ENCODE results near the gene KCNK1.

Gene KCNK1

GRCh38 chr1:233599542-233600073 lies 14.3 kb upstream of the KCNK1 start:
- no peak overlapping the region for H4K91ac ChIP-seq (ENCODE audit: low read depth, low read length)
- no peak overlapping the region for H2AK5ac ChIP-seq (ENCODE audit: low read length)
- no peaks in the 10 kb centered on the region for H3K36me3 ChIP-seq (ENCODE audit: control insufficient read depth in 1 of 2, insufficient read depth in 2 of 2, low read length in 2 of 2)
- H3K4me3 ChIP-seq (ENCODE audit: low read depth, low read length) = no peak overlapping the region
- no peak overlapping the region for H3K23ac ChIP-seq (ENCODE audit: low read length)
- H3K79me1 ChIP-seq (ENCODE audit: low read length) = no peaks in the 10 kb centered on the region
- H3K4ac ChIP-seq (ENCODE audit: low read depth, low read length) = no peak overlapping the region
- H3K27ac ChIP-seq (ENCODE audit: low read depth, low read length) = no peak overlapping the region
- H2BK120ac ChIP-seq (ENCODE audit: insufficient read depth, low read length, poor library complexity) = no peak overlapping the region
- no peak overlapping the region for H2BK12ac ChIP-seq (ENCODE audit: low read length)
- no peak overlapping the region for H3K18ac ChIP-seq (ENCODE audit: low read length)
- H3K14ac ChIP-seq (ENCODE audit: low read length) = no peak overlapping the region
- H4K8ac ChIP-seq (ENCODE audit: low read depth, low read length) = no peak overlapping the region
- no peaks in the 10 kb centered on the region for H3K79me2 ChIP-seq (ENCODE audit: control insufficient read depth, insufficient read depth, low read length, poor library complexity)
- no peaks in the 10 kb centered on the region for H3K4me1 ChIP-seq (ENCODE audit: control insufficient read depth in 1 of 2, insufficient read depth in 2 of 2, low read length in 2 of 2)
- H3K9ac ChIP-seq (ENCODE audit: low read length) = no peak overlapping the region
- H4K12ac ChIP-seq (ENCODE audit: low read depth, low read length) = no peak overlapping the region
- no CpG with 5 or more reads among the region's 5 CpGs for WGBS (ENCODE audit: extremely low coverage, insufficient coverage, insufficient read length)
- DNase-seq = no peak
- H2BK5ac ChIP-seq (ENCODE audit: low read depth, low read length, poor library complexity) = no peak overlapping the region
- no peak overlapping the region for H3K4me2 ChIP-seq (ENCODE audit: low read length)
- H3K27me3 ChIP-seq (ENCODE audit: insufficient read depth, low read length) = no peaks in the 10 kb centered on the region
- no peak overlapping the region for H2AFZ ChIP-seq (ENCODE audit: insufficient read depth, low read length, poor library complexity)
- H3K9me3 ChIP-seq (ENCODE audit: insufficient read depth, low read depth, low read length) = no peaks in the 10 kb centered on the region

GRCh38 chr1:233600488-233600887 lies 13.4 kb upstream of the KCNK1 start:
- H2AFZ ChIP-seq (ENCODE audit: insufficient read depth, low read length, poor library complexity) = no peak overlapping the region
- H4K12ac ChIP-seq (ENCODE audit: low read depth, low read length) = no peak overlapping the region
- H3K79me2 ChIP-seq (ENCODE audit: control insufficient read depth, insufficient read depth, low read length, poor library complexity) = no peaks in the 10 kb centered on the region
- H3K9ac ChIP-seq (ENCODE audit: low read length) = no peak overlapping the region
- no peak overlapping the region for H3K18ac ChIP-seq (ENCODE audit: low read length)
- H3K27me3 ChIP-seq (ENCODE audit: insufficient read depth, low read length) = no peaks in the 10 kb centered on the region
- no peak overlapping the region for H3K14ac ChIP-seq (ENCODE audit: low read length)
- no peak overlapping the region for H3K4ac ChIP-seq (ENCODE audit: low read depth, low read length)
- H3K4me1 ChIP-seq (ENCODE audit: control insufficient read depth in 1 of 2, insufficient read depth in 2 of 2, low read length in 2 of 2) = no peaks in the 10 kb centered on the region
- H2AK5ac ChIP-seq (ENCODE audit: low read length) = no peak overlapping the region
- DNase-seq = no peak
- H4K8ac ChIP-seq (ENCODE audit: low read depth, low read length) = no peak overlapping the region
- no peak overlapping the region for H3K23ac ChIP-seq (ENCODE audit: low read length)
- no peak overlapping the region for H4K91ac ChIP-seq (ENCODE audit: low read depth, low read length)
- H2BK5ac ChIP-seq (ENCODE audit: low read depth, low read length, poor library complexity) = no peak overlapping the region
- no peak overlapping the region for H3K4me2 ChIP-seq (ENCODE audit: low read length)
- H2BK12ac ChIP-seq (ENCODE audit: low read length) = no peak overlapping the region
- H3K4me3 ChIP-seq (ENCODE audit: low read depth, low read length) = no peak overlapping the region
- no peaks in the 10 kb centered on the region for H3K79me1 ChIP-seq (ENCODE audit: low read length)
- no CpG with 5 or more reads among the region's 1 CpG for WGBS (ENCODE audit: extremely low coverage, insufficient coverage, insufficient read length)
- H3K27ac ChIP-seq (ENCODE audit: low read depth, low read length) = no peak overlapping the region
- no peaks in the 10 kb centered on the region for H3K9me3 ChIP-seq (ENCODE audit: insufficient read depth, low read depth, low read length)
- no peaks in the 10 kb centered on the region for H3K36me3 ChIP-seq (ENCODE audit: control insufficient read depth in 1 of 2, insufficient read depth in 2 of 2, low read length in 2 of 2)
- no peak overlapping the region for H2BK120ac ChIP-seq (ENCODE audit: insufficient read depth, low read length, poor library complexity)

- Histone ChIP-seq H2BK120ac (ENCODE audit: insufficient read depth, low read length, poor library complexity) (no peak overlapping the region), H3K18ac (ENCODE audit: low read length) (no peak overlapping the region), H3K9ac (ENCODE audit: low read length) (no peak overlapping the region), H3K9me3 (ENCODE audit: insufficient read depth, low read depth, low read length) (no peaks in the 10 kb centered on the region), H3K79me1 (ENCODE audit: low read length) (no peaks in the 10 kb centered on the region), H2BK12ac (ENCODE audit: low read length) (no peak overlapping the region), H4K12ac (ENCODE audit: low read depth, low read length) (no peak overlapping the region), H3K79me2 (ENCODE audit: control insufficient read depth, insufficient read depth, low read length, poor library complexity) (no peaks in the 10 kb centered on the region), H3K27me3 (ENCODE audit: insufficient read depth, low read length) (no peaks in the 10 kb centered on the region), H4K91ac (ENCODE audit: low read depth, low read length) (no peak overlapping the region), H3K4me2 (ENCODE audit: low read length) (no peak overlapping the region), H3K36me3 (ENCODE audit: control insufficient read depth in 1 of 2, insufficient read depth in 2 of 2, low read length in 2 of 2) (no peaks in the 10 kb centered on the region), H2BK5ac (ENCODE audit: low read depth, low read length, poor library complexity) (no peak overlapping the region), H2AK5ac (ENCODE audit: low read length) (no peak overlapping the region), H4K8ac (ENCODE audit: low read depth, low read length) (no peak overlapping the region), H3K4me3 (ENCODE audit: low read depth, low read length) (no peak overlapping the region), H3K23ac (ENCODE audit: low read length) (no peak overlapping the region), H2AFZ (ENCODE audit: insufficient read depth, low read length, poor library complexity) (no peak overlapping the region), H3K14ac (ENCODE audit: low read length) (no peak overlapping the region), H3K4ac (ENCODE audit: low read depth, low read length) (no peak overlapping the region), H3K27ac (ENCODE audit: low read depth, low read length) (no peak overlapping the region), H3K4me1 (ENCODE audit: control insufficient read depth in 1 of 2, insufficient read depth in 2 of 2, low read length in 2 of 2) (no peaks in the 10 kb centered on the region)
- no CpG with 5 or more reads among the region's 2 CpGs for WGBS (ENCODE audit: extremely low coverage, insufficient coverage, insufficient read length)
- DNase-seq = no peak
Measured at GRCh38 chr1:233603478-233603877, 10.4 kb upstream of the KCNK1 start.

- Histone ChIP-seq H2BK5ac (ENCODE audit: low read depth, low read length, poor library complexity) (no peak overlapping the region), H3K4me1 (ENCODE audit: control insufficient read depth in 1 of 2, insufficient read depth in 2 of 2, low read length in 2 of 2) (peaks cover 0 to 6% of the 10 kb centered on the region in 2 experiments), H4K12ac (ENCODE audit: low read depth, low read length) (no peak overlapping the region), H4K91ac (ENCODE audit: low read depth, low read length) (no peak overlapping the region), H2AK5ac (ENCODE audit: low read length) (no peak overlapping the region), H3K4me3 (ENCODE audit: low read depth, low read length) (no peak overlapping the region), H3K23ac (ENCODE audit: low read length) (no peak overlapping the region), H4K8ac (ENCODE audit: low read depth, low read length) (no peak overlapping the region), H3K79me2 (ENCODE audit: control insufficient read depth, insufficient read depth, low read length, poor library complexity) (no peaks in the 10 kb centered on the region), H3K4ac (ENCODE audit: low read depth, low read length) (no peak overlapping the region), H3K36me3 (ENCODE audit: control insufficient read depth in 1 of 2, insufficient read depth in 2 of 2, low read length in 2 of 2) (no peaks in the 10 kb centered on the region), H3K27me3 (ENCODE audit: insufficient read depth, low read length) (no peaks in the 10 kb centered on the region), H3K9ac (ENCODE audit: low read length) (no peak overlapping the region), H2AFZ (ENCODE audit: insufficient read depth, low read length, poor library complexity) (no peak overlapping the region), H2BK12ac (ENCODE audit: low read length) (no peak overlapping the region), H3K27ac (ENCODE audit: low read depth, low read length) (no peak overlapping the region), H2BK120ac (ENCODE audit: insufficient read depth, low read length, poor library complexity) (no peak overlapping the region), H3K79me1 (ENCODE audit: low read length) (no peaks in the 10 kb centered on the region), H3K18ac (ENCODE audit: low read length) (no peak overlapping the region), H3K9me3 (ENCODE audit: insufficient read depth, low read depth, low read length) (no peaks in the 10 kb centered on the region), H3K4me2 (ENCODE audit: low read length) (no peak overlapping the region), H3K14ac (ENCODE audit: low read length) (no peak overlapping the region)
- no peak for DNase-seq
- WGBS (ENCODE audit: extremely low coverage, insufficient coverage, insufficient read length) = no CpG with 5 or more reads among the region's 2 CpGs
Measured at GRCh38 chr1:233605205-233605604, 8.7 kb upstream of the KCNK1 start.
